ENCODE measurements around the gene IFIT5.

- TF ChIP-seq CTCF (conservative IDR thresholded peaks at IDR 0.05; ENCODE audit: low read length) (no peak), EZH2phosphoT487 (IDR thresholded peaks at IDR 0.05; ENCODE audit: borderline replicate concordance, low read depth, low read length) (no peak)
Observed at GRCh38 chr10:89465196-89465595, 50.8 kb downstream of the IFIT5 start.
